Vagina (tissue), 2 donors: ENCODE measurements around the gene PCNX3.

Experiments
- CTCF ChIP-seq, 3 experiments: fragments of 450-650 bp in 2 of 3; fragments of 200-600 bp in 1 of 3; sonication (generic) in 1 of 3; IDR thresholded peaks; one replicate each; pipeline ENCODE4 v1.5.1; 2017 to 2019; ENCODE audit warnings: antibody characterized with exemption in 3 of 3, mild to moderate bottlenecking in 2 of 3, moderate library complexity in 2 of 3
- POLR2AphosphoS5 ChIP-seq, 2 donors: sonication (generic); formaldehyde crosslinking; IDR thresholded peaks; one replicate each; pipeline ENCODE4 v1.9.0; 2017; ENCODE audit warnings: antibody characterized with exemption in 2 of 2, mild to moderate bottlenecking in 2 of 2, low read depth in 1 of 2; ENCODE audit not compliant: insufficient read depth in 1 of 2

DNA sequence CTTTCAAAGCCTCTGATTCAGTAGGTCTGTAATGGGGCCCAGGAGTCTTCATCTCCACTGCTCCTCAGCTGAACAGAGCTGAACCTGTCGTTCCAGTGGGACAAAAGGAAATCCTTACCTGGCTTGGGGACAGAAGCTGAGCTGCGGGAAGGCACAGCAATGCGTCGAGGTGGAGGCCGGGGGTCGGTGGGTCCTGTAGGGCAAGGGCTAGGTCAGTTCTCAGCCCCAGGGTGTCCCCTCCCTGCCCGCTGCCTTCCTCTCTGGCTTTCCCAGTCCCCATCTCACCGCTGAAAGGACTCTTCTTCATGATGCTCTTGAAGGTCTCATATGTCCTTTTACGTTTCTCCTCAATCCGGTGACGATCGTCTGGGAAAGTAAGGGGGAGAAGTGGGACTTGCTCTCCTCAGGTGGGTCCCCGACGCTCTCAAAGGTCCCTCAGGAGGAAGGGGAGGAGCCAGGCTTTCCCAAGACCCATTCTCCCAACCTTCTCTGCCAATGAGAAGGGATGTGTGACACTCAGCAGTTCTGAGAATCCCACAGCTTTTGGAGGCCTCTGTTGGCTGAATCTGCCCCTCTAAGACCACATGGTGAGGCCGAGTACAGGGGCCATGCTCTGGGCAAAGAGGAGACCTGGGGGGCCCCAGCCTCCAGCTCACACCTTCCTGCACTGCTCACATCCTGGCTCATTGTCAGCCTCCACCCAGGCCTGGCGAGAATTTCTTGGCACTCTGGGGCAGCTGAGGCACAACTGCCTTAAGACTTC is 40.2 kb downstream of the PCNX3 start:
- no peak for TF ChIP-seq CTCF (IDR thresholded peaks at IDR 0.05)
- no peak for TF ChIP-seq POLR2AphosphoS5 (IDR thresholded peaks at IDR 0.05; ENCODE audit: insufficient read depth in 1 of 2, low read depth in 1 of 2)
